A549 treated with CpdA at 1 μM for 4 hours (cell line): ENCODE data around the gene RRP15. TPM values are rescaled to one million over a fixed set of nuclear protein-coding genes. Genes with fewer than 3 reads are reported as not detected.

Experiments used
- total RNA-seq: library from RNA; stranded (reverse); fragments of 200-300 nt; extraction: Qiagen RNA extraction; gene quantifications from 5 replicates; pipeline ENCODE4 v1.2.3, GENCODE V29; 2022; ENCODE audit warnings: low read depth

RRP15 gene
- total RNA-seq, result 23.5 to 30.1 TPM (median 26.3 TPM) in 5 replicates

GRCh38 chr1:218284917-218285635, at the start of gene RRP15:
Gene RRP15 (plus strand): TSS chr1:218285293. CDS start chr1:218285317, 24 bp downstream.

GRCh38 chr1:218344814-218345672, 60.0 kb downstream of the RRP15 start, which contains the start of gene TGFB2:
Gene TGFB2 (plus strand): TSS chr1:218345336. CDS start chr1:218346702, 1,366 bp downstream.

Other genes with a start within 250 kb of the RRP15 start
- gene TGFB2, start 60.0 kb downstream of the RRP15 start, total RNA-seq, result 23.7 to 31.9 TPM (median 27.5 TPM) in 5 replicates